ENCODE data around the gene GLDN.

GLDN gene

GRCh38 chr15:51378406-51378805 lies 37.0 kb downstream of the GLDN start:
- Histone ChIP-seq H3K4me1 (ENCODE audit: control insufficient read depth, insufficient read depth, low read length) (no peaks in the 10 kb centered on the region), H3K36me3 (ENCODE audit: control insufficient read depth in 2 of 2, insufficient read depth in 1 of 2, low read length in 2 of 2) (no peaks in the 10 kb centered on the region), H3K4me3 (ENCODE audit: low read depth, low read length) (no peak overlapping the region), H3K27ac (ENCODE audit: extremely low read depth, low read depth, low read length) (no peak overlapping the region), H3K9me3 (ENCODE audit: control insufficient read depth, insufficient read depth, low read depth, low read length) (no peaks in the 10 kb centered on the region)
- no peak for TF ChIP-seq ZNF292 (tag by site-specific recombination; IDR thresholded peaks at IDR 0.05; ENCODE audit: borderline replicate concordance, low read depth)
- TF ChIP-seq ZNF221 (tag by site-specific recombination; IDR thresholded peaks at IDR 0.05; ENCODE audit: borderline replicate concordance) = no peak
- no peak for TF ChIP-seq GLIS1 (tag by site-specific recombination; IDR thresholded peaks at IDR 0.05)
- TF ChIP-seq ZNF670 (tag by site-specific recombination; IDR thresholded peaks at IDR 0.05; ENCODE audit: low read depth) = no peak
- TF ChIP-seq ZNF302 (tag by site-specific recombination; IDR thresholded peaks at IDR 0.05; ENCODE audit: low read depth) = no peak
- no peak for TF ChIP-seq INSM2 (tag by site-specific recombination; IDR thresholded peaks at IDR 0.05)
- no peak for TF ChIP-seq ZNF16 (tag by site-specific recombination; IDR thresholded peaks at IDR 0.05; ENCODE audit: low read depth)
- TF ChIP-seq SCRT1 (tag by site-specific recombination; IDR thresholded peaks at IDR 0.05; ENCODE audit: borderline replicate concordance) = no peak
- POLR2A ChIA-PET = no interaction called here
- CTCF ChIA-PET = interaction anchor here (1.7 to 2.0 kb wide), 2 partner anchors 9 to 25 kb away, joined by 5 to 6 read pairs; no protein-coding TSS in a partner anchor

GRCh38 chr15:51379390-51379789 lies 37.9 kb downstream of the GLDN start:
- no peak overlapping the region for H3K4me3 ChIP-seq (ENCODE audit: low read depth, low read length)
- H3K4me1 ChIP-seq (ENCODE audit: control insufficient read depth, insufficient read depth, low read length) = no peaks in the 10 kb centered on the region
- no peaks in the 10 kb centered on the region for H3K9me3 ChIP-seq (ENCODE audit: control insufficient read depth, insufficient read depth, low read depth, low read length)
- ChIA-PET POLR2A (no interaction called here), CTCF (interaction anchor here (1.7 to 4.4 kb wide), 3 partner anchors 10 to 98 kb away, joined by 5 to 72 read pairs (median 6); no protein-coding TSS in a partner anchor)
- no peak overlapping the region for H3K27ac ChIP-seq (ENCODE audit: extremely low read depth, low read depth, low read length)
- H3K36me3 ChIP-seq (ENCODE audit: control insufficient read depth in 2 of 2, insufficient read depth in 1 of 2, low read length in 2 of 2) = no peaks in the 10 kb centered on the region
- no peak for TF ChIP-seq ATF2 (tag by site-specific recombination; IDR thresholded peaks at IDR 0.05; ENCODE audit: low read depth)
- no peak for TF ChIP-seq ZNF426 (tag by site-specific recombination; IDR thresholded peaks at IDR 0.05)
- no peak for TF ChIP-seq ZNF792 (tag by site-specific recombination; IDR thresholded peaks at IDR 0.05)
- no peak for TF ChIP-seq ZEB2 (tag by site-specific recombination; IDR thresholded peaks at IDR 0.05)
- TF ChIP-seq ZNF132 (tag by site-specific recombination; IDR thresholded peaks at IDR 0.05; ENCODE audit: borderline replicate concordance) = no peak
- TF ChIP-seq SP3 (tag by site-specific recombination; IDR thresholded peaks at IDR 0.05) = no peak

- Histone ChIP-seq H3K4me3 (ENCODE audit: low read depth, low read length) (no peak overlapping the region), H3K27ac (ENCODE audit: extremely low read depth, low read depth, low read length) (no peak overlapping the region), H3K36me3 (ENCODE audit: control insufficient read depth in 2 of 2, insufficient read depth in 1 of 2, low read length in 2 of 2) (no peaks in the 10 kb centered on the region), H3K9me3 (ENCODE audit: control insufficient read depth, insufficient read depth, low read depth, low read length) (no peaks in the 10 kb centered on the region), H3K4me1 (ENCODE audit: control insufficient read depth, insufficient read depth, low read length) (no peaks in the 10 kb centered on the region)
- CTCF ChIA-PET = interaction anchor here (0.6 to 4.4 kb wide), 22 partner anchors 10 to 1334 kb away, joined by 3 to 72 read pairs (median 5); no protein-coding TSS in a partner anchor
- POLR2A ChIA-PET = no interaction called here
- TF ChIP-seq MEIS1 (CRISPR knock-in tag; IDR thresholded peaks at IDR 0.05; ENCODE audit: borderline replicate concordance) (peak; percentile 89), ZBTB17 (tag by site-specific recombination; IDR thresholded peaks at IDR 0.05) (peak; percentile 19; the same call in 1 of the 2 replicates), PATZ1 (tag by site-specific recombination; IDR thresholded peaks at IDR 0.05) (no peak), ZNF654 (tag by site-specific recombination; IDR thresholded peaks at IDR 0.05; ENCODE audit: low read depth) (peak; percentile 89), ZNF660 (tag by site-specific recombination; IDR thresholded peaks at IDR 0.05) (0 out of 2 replicates have a peak, but pooled peaks have one; percentile 20), ZSCAN30 (tag by site-specific recombination; IDR thresholded peaks at IDR 0.05) (peak; percentile 39; the same call in 1 of the 2 replicates), ZNF843 (tag by site-specific recombination; IDR thresholded peaks at IDR 0.05) (0 out of 2 replicates have a peak, but pooled peaks have one; percentile 26), ZNF791 (tag by site-specific recombination; IDR thresholded peaks at IDR 0.05) (no peak), CTCF (tag by site-specific recombination; IDR thresholded peaks at IDR 0.05) (peak; percentile 92)
Measured at GRCh38 chr15:51380999-51381806, 39.7 kb downstream of the GLDN start.
